ENCODE data around the gene C10orf95. TPM values are rescaled to one million over a fixed set of nuclear protein-coding genes. Genes with fewer than 3 reads are reported as not detected.

Gene C10orf95
- total RNA-seq, 1 donor = not detected

DNA sequence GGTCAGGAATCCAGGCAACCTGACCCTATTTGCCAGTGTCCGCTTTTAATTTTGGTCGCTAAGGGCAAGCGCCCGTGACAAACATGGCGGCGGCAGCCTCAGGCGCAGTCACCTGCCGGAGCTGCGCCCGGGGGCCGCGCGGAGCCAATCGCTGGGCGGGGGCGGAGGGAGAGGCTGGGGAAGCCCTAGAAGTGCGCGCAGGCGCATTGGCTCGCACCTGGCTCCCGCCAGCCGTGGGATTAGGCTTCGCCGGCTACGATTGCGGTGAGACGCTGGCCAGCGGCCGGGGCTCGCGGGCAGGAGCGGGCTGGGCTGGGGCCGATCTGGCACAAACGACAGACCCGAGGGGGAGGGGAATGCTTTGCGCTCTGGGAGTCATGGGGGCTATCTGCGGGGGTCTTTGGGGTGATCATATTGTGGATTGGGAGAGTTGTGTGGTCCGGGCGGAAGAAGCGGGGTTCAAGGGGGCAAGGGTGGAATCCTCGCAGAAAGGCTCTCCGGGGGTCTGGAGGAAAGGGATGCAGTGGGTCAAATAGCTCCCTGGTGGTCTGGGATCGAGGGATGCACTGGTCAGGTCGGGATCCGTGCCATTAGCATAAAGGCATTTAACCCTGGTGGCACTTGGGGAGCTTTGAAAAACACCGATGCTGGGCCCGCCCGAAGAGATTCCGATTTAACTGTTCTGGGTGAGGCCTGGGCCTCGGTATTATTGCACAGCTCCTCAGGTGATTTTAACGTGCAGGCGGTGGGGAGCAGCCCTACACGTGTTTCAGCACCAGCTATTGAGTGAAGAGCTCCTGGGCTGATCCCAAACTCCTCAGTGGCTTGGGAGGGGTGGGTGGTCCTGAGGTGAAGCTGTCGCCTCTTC, 10.1 kb upstream of the C10orf95 start:
- Histone ChIP-seq H3K36me3 (ENCODE audit: insufficient read depth, low read length) (no peaks in the 10 kb centered on the region), H3K9me3 (ENCODE audit: low read depth, low read length) (no peaks in the 10 kb centered on the region), H4K20me1 (ENCODE audit: insufficient read depth, low read length) (no peaks in the 10 kb centered on the region), H2AFZ (ENCODE audit: low read length) (peak overlapping the region; percentile 88), H3K4me1 (ENCODE audit: insufficient read depth, low read length) (peaks cover 10% of the 10 kb centered on the region), H3K4me3 (ENCODE audit: insufficient read depth, low read length) (peak overlapping the region; percentile 73), H3K4me2 (ENCODE audit: insufficient read depth, low read length) (peak overlapping the region; percentile 75), H3K27me3 (ENCODE audit: insufficient read depth, low read length) (peaks cover 18% of the 10 kb centered on the region), H3K27ac (ENCODE audit: low read depth, low read length) (no peak overlapping the region), H3K79me2 (ENCODE audit: insufficient read depth, low read length) (no peaks in the 10 kb centered on the region)
- no peak for TF ChIP-seq CTCF (IDR thresholded peaks at IDR 0.05; ENCODE audit: extremely low read depth, low read depth, low read length)
- peak; percentile 97 for DNase-seq (ENCODE audit: insufficient read length, low spot score, missing footprints)

- peak overlapping the region; percentile 73 for H3K4me3 ChIP-seq (ENCODE audit: insufficient read depth, low read length)
- no peaks in the 10 kb centered on the region for H3K9me3 ChIP-seq (ENCODE audit: low read depth, low read length)
- H3K4me1 ChIP-seq (ENCODE audit: insufficient read depth, low read length) = peaks cover 16% of the 10 kb centered on the region
- H3K36me3 ChIP-seq (ENCODE audit: insufficient read depth, low read length) = no peaks in the 10 kb centered on the region
- H4K20me1 ChIP-seq (ENCODE audit: insufficient read depth, low read length) = no peaks in the 10 kb centered on the region
- TF ChIP-seq CTCF (IDR thresholded peaks at IDR 0.05; ENCODE audit: extremely low read depth, low read depth, low read length) = no peak
- H3K27ac ChIP-seq (ENCODE audit: low read depth, low read length) = no peak overlapping the region
- peak overlapping the region; percentile 75 for H3K4me2 ChIP-seq (ENCODE audit: insufficient read depth, low read length)
- H2AFZ ChIP-seq (ENCODE audit: low read length) = peak overlapping the region; percentile 88
- DNase-seq (ENCODE audit: insufficient read length, low spot score, missing footprints) = no peak
- H3K79me2 ChIP-seq (ENCODE audit: insufficient read depth, low read length) = no peaks in the 10 kb centered on the region
- peaks cover 18% of the 10 kb centered on the region for H3K27me3 ChIP-seq (ENCODE audit: insufficient read depth, low read length)
Observed at GRCh38 chr10:102460836-102461186, 9.5 kb upstream of the C10orf95 start.

GRCh38 chr10:102458656-102459055, 7.3 kb upstream of the C10orf95 start:
- H3K36me3 ChIP-seq (ENCODE audit: insufficient read depth, low read length) = no peaks in the 10 kb centered on the region
- no peaks in the 10 kb centered on the region for H3K9me3 ChIP-seq (ENCODE audit: low read depth, low read length)
- peaks cover 15% of the 10 kb centered on the region for H3K27me3 ChIP-seq (ENCODE audit: insufficient read depth, low read length)
- H3K79me2 ChIP-seq (ENCODE audit: insufficient read depth, low read length) = no peaks in the 10 kb centered on the region
- no peak overlapping the region for H2AFZ ChIP-seq (ENCODE audit: low read length)
- H3K27ac ChIP-seq (ENCODE audit: low read depth, low read length) = no peak overlapping the region
- H3K4me1 ChIP-seq (ENCODE audit: insufficient read depth, low read length) = peaks cover 28% of the 10 kb centered on the region
- no peak overlapping the region for H3K4me3 ChIP-seq (ENCODE audit: insufficient read depth, low read length)
- no peaks in the 10 kb centered on the region for H4K20me1 ChIP-seq (ENCODE audit: insufficient read depth, low read length)
- no peak overlapping the region for H3K4me2 ChIP-seq (ENCODE audit: insufficient read depth, low read length)
- no peak for TF ChIP-seq CTCF (IDR thresholded peaks at IDR 0.05; ENCODE audit: extremely low read depth, low read depth, low read length)
- no peak for DNase-seq (ENCODE audit: insufficient read length, low spot score, missing footprints)

DNA sequence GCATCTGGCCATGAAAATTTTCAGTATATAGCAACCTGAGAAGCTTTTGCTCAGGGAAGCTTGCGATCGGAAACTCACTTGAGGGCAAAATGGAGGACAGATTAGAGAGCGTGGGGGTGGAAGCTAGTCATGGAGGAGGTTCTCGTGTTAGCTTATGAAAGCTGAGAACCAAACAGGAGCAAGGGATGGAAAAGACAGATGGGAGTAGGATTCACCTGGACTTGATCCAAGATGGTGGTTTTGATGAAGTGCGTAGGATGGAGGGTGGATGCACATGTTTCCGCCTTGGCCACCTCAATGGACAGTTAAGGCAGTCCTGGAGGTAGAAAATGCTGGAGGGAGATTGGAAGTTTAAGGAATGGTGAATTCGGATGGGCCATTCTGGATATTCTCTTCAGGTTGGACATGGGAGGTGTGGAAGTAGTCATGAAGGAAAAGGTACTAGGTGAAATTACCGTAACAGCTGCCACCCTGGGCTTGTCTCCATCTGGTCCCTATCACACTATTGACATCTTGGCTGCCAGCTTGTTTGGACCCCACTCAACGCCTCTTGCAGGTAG, 6.3 kb upstream of the C10orf95 start:
- DNase-seq (ENCODE audit: insufficient read length, low spot score, missing footprints) = no peak
- H3K27ac ChIP-seq (ENCODE audit: low read depth, low read length) = no peak overlapping the region
- TF ChIP-seq CTCF (IDR thresholded peaks at IDR 0.05; ENCODE audit: extremely low read depth, low read depth, low read length) = no peak
- no peaks in the 10 kb centered on the region for H3K36me3 ChIP-seq (ENCODE audit: insufficient read depth, low read length)
- no peaks in the 10 kb centered on the region for H4K20me1 ChIP-seq (ENCODE audit: insufficient read depth, low read length)
- no peak overlapping the region for H2AFZ ChIP-seq (ENCODE audit: low read length)
- no peaks in the 10 kb centered on the region for H3K9me3 ChIP-seq (ENCODE audit: low read depth, low read length)
- peaks cover 9% of the 10 kb centered on the region for H3K27me3 ChIP-seq (ENCODE audit: insufficient read depth, low read length)
- H3K4me2 ChIP-seq (ENCODE audit: insufficient read depth, low read length) = no peak overlapping the region
- H3K4me1 ChIP-seq (ENCODE audit: insufficient read depth, low read length) = peaks cover 38% of the 10 kb centered on the region
- no peak overlapping the region for H3K4me3 ChIP-seq (ENCODE audit: insufficient read depth, low read length)
- no peaks in the 10 kb centered on the region for H3K79me2 ChIP-seq (ENCODE audit: insufficient read depth, low read length)
